HK-2 (cell line): ENCODE data around the gene TUBGCP6.

ENCODE experiments used
- DNase-seq: peaks from one replicate; pipeline ENCODE4 v3.0.0-alpha.2; 2018; ENCODE audit not compliant: unreplicated experiment

Gene TUBGCP6

GRCh38 chr22:50197000-50197800 lies 47.6 kb downstream of the TUBGCP6 start:
- no peak for DNase-seq

GRCh38 chr22:50196256-50196655 lies 48.6 kb downstream of the TUBGCP6 start:
- no peak for DNase-seq

GRCh38 chr22:50194037-50194805 lies 50.6 kb downstream of the TUBGCP6 start:
- DNase-seq: no peak

GRCh38 chr22:50193621-50194020 lies 51.2 kb downstream of the TUBGCP6 start:
- DNase-seq: no peak

- DNase-seq: no peak
Measured at GRCh38 chr22:50192436-50193204, 52.2 kb downstream of the TUBGCP6 start.

GRCh38 chr22:50190941-50191741 lies 53.7 kb downstream of the TUBGCP6 start:
- no peak for DNase-seq

GRCh38 chr22:50190182-50190940 lies 54.5 kb downstream of the TUBGCP6 start:
- peak; percentile 82 for DNase-seq

GRCh38 chr22:50189849-50190181 lies 55.0 kb downstream of the TUBGCP6 start:
- no peak for DNase-seq

GRCh38 chr22:50189184-50189848 lies 55.5 kb downstream of the TUBGCP6 start:
- DNase-seq: no peak

GRCh38 chr22:50188356-50188755 lies 56.5 kb downstream of the TUBGCP6 start:
- no peak for DNase-seq

GRCh38 chr22:50186761-50187523 lies 57.9 kb downstream of the TUBGCP6 start:
- no peak for DNase-seq

- DNase-seq: no peak
Measured at GRCh38 chr22:50186181-50186714, 58.6 kb downstream of the TUBGCP6 start.

- peak; percentile 88 for DNase-seq
Measured at GRCh38 chr22:50185375-50186087, 59.3 kb downstream of the TUBGCP6 start, which contains the start of gene TRABD. TRABD (plus strand) TSS chr22:50185913; CDS start chr22:50193061, 7,148 bp downstream.

GRCh38 chr22:50184902-50185374 lies 59.9 kb downstream of the TUBGCP6 start:
- DNase-seq: no peak

GRCh38 chr22:50184004-50184901 lies 60.6 kb downstream of the TUBGCP6 start:
- no peak for DNase-seq

- DNase-seq: no peak
Measured at GRCh38 chr22:50183141-50183971, 61.5 kb downstream of the TUBGCP6 start.
